Measurements from ENCODE around the gene HOXC11.

Gene HOXC11

GRCh38 chr12:53991077-53991460 lies 18.1 kb downstream of the HOXC11 start:
- Histone ChIP-seq H3K4me1 (ENCODE audit: control insufficient read depth in 1 of 2, insufficient read depth in 2 of 2, low read length in 2 of 2) (peaks cover 0 to 25% of the 10 kb centered on the region in 2 donors), H3K36me3 (ENCODE audit: control insufficient read depth in 1 of 2, insufficient read depth in 2 of 2, low read length in 2 of 2) (no peaks in the 10 kb centered on the region), H3K9me3 (ENCODE audit: control insufficient read depth in 1 of 2, low read length in 2 of 2) (no peaks in the 10 kb centered on the region), H3K4me3 (ENCODE audit: low read depth in 1 of 2, low read length in 2 of 2) (no peak overlapping the region), H3K27me3 (ENCODE audit: low read depth, low read length) (peaks cover 98% of the 10 kb centered on the region), H3K27ac (ENCODE audit: low read length) (no peak overlapping the region)

- Histone ChIP-seq H3K27me3 (ENCODE audit: low read depth, low read length) (peaks cover 97% of the 10 kb centered on the region), H3K36me3 (ENCODE audit: control insufficient read depth in 1 of 2, insufficient read depth in 2 of 2, low read length in 2 of 2) (no peaks in the 10 kb centered on the region), H3K27ac (ENCODE audit: low read length) (no peak overlapping the region), H3K4me1 (ENCODE audit: control insufficient read depth in 1 of 2, insufficient read depth in 2 of 2, low read length in 2 of 2) (peaks cover 0 to 26% of the 10 kb centered on the region in 2 donors), H3K4me3 (ENCODE audit: low read depth in 1 of 2, low read length in 2 of 2) (no peak overlapping the region), H3K9me3 (ENCODE audit: control insufficient read depth in 1 of 2, low read length in 2 of 2) (no peaks in the 10 kb centered on the region)
Observed at GRCh38 chr12:53992377-53992889, 19.5 kb downstream of the HOXC11 start.

- Histone ChIP-seq H3K27me3 (ENCODE audit: low read depth, low read length) (peaks cover 97% of the 10 kb centered on the region), H3K4me1 (ENCODE audit: control insufficient read depth in 1 of 2, insufficient read depth in 2 of 2, low read length in 2 of 2) (peaks cover 0 to 26% of the 10 kb centered on the region in 2 donors), H3K36me3 (ENCODE audit: control insufficient read depth in 1 of 2, insufficient read depth in 2 of 2, low read length in 2 of 2) (no peaks in the 10 kb centered on the region), H3K4me3 (ENCODE audit: low read depth in 1 of 2, low read length in 2 of 2) (no peak overlapping the region), H3K27ac (ENCODE audit: low read length) (no peak overlapping the region), H3K9me3 (ENCODE audit: control insufficient read depth in 1 of 2, low read length in 2 of 2) (no peaks in the 10 kb centered on the region)
Observed at GRCh38 chr12:53993162-53994008, 20.5 kb downstream of the HOXC11 start.

GRCh38 chr12:53994009-53994263 lies 21.0 kb downstream of the HOXC11 start:
- Histone ChIP-seq H3K27me3 (ENCODE audit: low read depth, low read length) (peaks cover 97% of the 10 kb centered on the region), H3K36me3 (ENCODE audit: control insufficient read depth in 1 of 2, insufficient read depth in 2 of 2, low read length in 2 of 2) (no peaks in the 10 kb centered on the region), H3K9me3 (ENCODE audit: control insufficient read depth in 1 of 2, low read length in 2 of 2) (no peaks in the 10 kb centered on the region), H3K4me1 (ENCODE audit: control insufficient read depth in 1 of 2, insufficient read depth in 2 of 2, low read length in 2 of 2) (peaks cover 0 to 26% of the 10 kb centered on the region in 2 donors), H3K27ac (ENCODE audit: low read length) (no peak overlapping the region), H3K4me3 (ENCODE audit: low read depth in 1 of 2, low read length in 2 of 2) (no peak overlapping the region)

GRCh38 chr12:53994264-53995001 lies 21.5 kb downstream of the HOXC11 start:
- H3K4me1 ChIP-seq (ENCODE audit: control insufficient read depth in 1 of 2, insufficient read depth in 2 of 2, low read length in 2 of 2), result peaks cover 0 to 26% of the 10 kb centered on the region in 2 donors
- no peaks in the 10 kb centered on the region for H3K36me3 ChIP-seq (ENCODE audit: control insufficient read depth in 1 of 2, insufficient read depth in 2 of 2, low read length in 2 of 2)
- peak overlapping the region in 1 of 2 donors; percentile 31 for H3K4me3 ChIP-seq (ENCODE audit: low read depth in 1 of 2, low read length in 2 of 2)
- no peak overlapping the region for H3K27ac ChIP-seq (ENCODE audit: low read length)
- H3K27me3 ChIP-seq (ENCODE audit: low read depth, low read length), result peaks cover 94% of the 10 kb centered on the region
- no peaks in the 10 kb centered on the region for H3K9me3 ChIP-seq (ENCODE audit: control insufficient read depth in 1 of 2, low read length in 2 of 2)

- Histone ChIP-seq H3K27ac (ENCODE audit: low read length) (no peak overlapping the region), H3K27me3 (ENCODE audit: low read depth, low read length) (peaks cover 94% of the 10 kb centered on the region), H3K36me3 (ENCODE audit: control insufficient read depth in 1 of 2, insufficient read depth in 2 of 2, low read length in 2 of 2) (peaks cover 0 to 3% of the 10 kb centered on the region in 2 donors), H3K9me3 (ENCODE audit: control insufficient read depth in 1 of 2, low read length in 2 of 2) (no peaks in the 10 kb centered on the region), H3K4me1 (ENCODE audit: control insufficient read depth in 1 of 2, insufficient read depth in 2 of 2, low read length in 2 of 2) (peaks cover 0 to 29% of the 10 kb centered on the region in 2 donors), H3K4me3 (ENCODE audit: low read depth in 1 of 2, low read length in 2 of 2) (peak overlapping the region; percentile 66 to 71)
Observed at GRCh38 chr12:53995002-53995377, 22.1 kb downstream of the HOXC11 start.

GRCh38 chr12:53995378-53996239 lies 22.7 kb downstream of the HOXC11 start:
- H3K36me3 ChIP-seq (ENCODE audit: control insufficient read depth in 1 of 2, insufficient read depth in 2 of 2, low read length in 2 of 2), result peaks cover 0 to 3% of the 10 kb centered on the region in 2 donors
- peaks cover 94% of the 10 kb centered on the region for H3K27me3 ChIP-seq (ENCODE audit: low read depth, low read length)
- no peak overlapping the region for H3K27ac ChIP-seq (ENCODE audit: low read length)
- peaks cover 0 to 36% of the 10 kb centered on the region in 2 donors for H3K4me1 ChIP-seq (ENCODE audit: control insufficient read depth in 1 of 2, insufficient read depth in 2 of 2, low read length in 2 of 2)
- no peaks in the 10 kb centered on the region for H3K9me3 ChIP-seq (ENCODE audit: control insufficient read depth in 1 of 2, low read length in 2 of 2)
- H3K4me3 ChIP-seq (ENCODE audit: low read depth in 1 of 2, low read length in 2 of 2), result peak overlapping the region; percentile 66 to 71

- Histone ChIP-seq H3K27ac (ENCODE audit: low read length) (no peak overlapping the region), H3K4me3 (ENCODE audit: low read depth in 1 of 2, low read length in 2 of 2) (peak overlapping the region; percentile 66 to 71), H3K4me1 (ENCODE audit: control insufficient read depth in 1 of 2, insufficient read depth in 2 of 2, low read length in 2 of 2) (peaks cover 0 to 37% of the 10 kb centered on the region in 2 donors), H3K27me3 (ENCODE audit: low read depth, low read length) (peaks cover 94% of the 10 kb centered on the region), H3K36me3 (ENCODE audit: control insufficient read depth in 1 of 2, insufficient read depth in 2 of 2, low read length in 2 of 2) (peaks cover 0 to 3% of the 10 kb centered on the region in 2 donors), H3K9me3 (ENCODE audit: control insufficient read depth in 1 of 2, low read length in 2 of 2) (no peaks in the 10 kb centered on the region)
Observed at GRCh38 chr12:53996240-53997203, 23.6 kb downstream of the HOXC11 start.

- peaks cover 94% of the 10 kb centered on the region for H3K27me3 ChIP-seq (ENCODE audit: low read depth, low read length)
- no peak overlapping the region for H3K27ac ChIP-seq (ENCODE audit: low read length)
- no peaks in the 10 kb centered on the region for H3K9me3 ChIP-seq (ENCODE audit: control insufficient read depth in 1 of 2, low read length in 2 of 2)
- H3K4me3 ChIP-seq (ENCODE audit: low read depth in 1 of 2, low read length in 2 of 2), result no peak overlapping the region
- peaks cover 0 to 37% of the 10 kb centered on the region in 2 donors for H3K4me1 ChIP-seq (ENCODE audit: control insufficient read depth in 1 of 2, insufficient read depth in 2 of 2, low read length in 2 of 2)
- peaks cover 0 to 3% of the 10 kb centered on the region in 2 donors for H3K36me3 ChIP-seq (ENCODE audit: control insufficient read depth in 1 of 2, insufficient read depth in 2 of 2, low read length in 2 of 2)
Observed at GRCh38 chr12:53997204-53998109, 24.5 kb downstream of the HOXC11 start.
